GM18861 (cell line): Measurements from ENCODE around the gene QPRT.
"Not testable (repeated sequence)": the region's sequence is repeated elsewhere in the genome, so short reads cannot be mapped to it uniquely, and the experiment has no call there.

Source experiments
- ATAC-seq: cut with Tn5 transposase; IDR thresholded peaks from one replicate; pipeline ENCODE4 v1.9.1; 2021; ENCODE audit not compliant: unreplicated experiment

The QPRT gene

DNA sequence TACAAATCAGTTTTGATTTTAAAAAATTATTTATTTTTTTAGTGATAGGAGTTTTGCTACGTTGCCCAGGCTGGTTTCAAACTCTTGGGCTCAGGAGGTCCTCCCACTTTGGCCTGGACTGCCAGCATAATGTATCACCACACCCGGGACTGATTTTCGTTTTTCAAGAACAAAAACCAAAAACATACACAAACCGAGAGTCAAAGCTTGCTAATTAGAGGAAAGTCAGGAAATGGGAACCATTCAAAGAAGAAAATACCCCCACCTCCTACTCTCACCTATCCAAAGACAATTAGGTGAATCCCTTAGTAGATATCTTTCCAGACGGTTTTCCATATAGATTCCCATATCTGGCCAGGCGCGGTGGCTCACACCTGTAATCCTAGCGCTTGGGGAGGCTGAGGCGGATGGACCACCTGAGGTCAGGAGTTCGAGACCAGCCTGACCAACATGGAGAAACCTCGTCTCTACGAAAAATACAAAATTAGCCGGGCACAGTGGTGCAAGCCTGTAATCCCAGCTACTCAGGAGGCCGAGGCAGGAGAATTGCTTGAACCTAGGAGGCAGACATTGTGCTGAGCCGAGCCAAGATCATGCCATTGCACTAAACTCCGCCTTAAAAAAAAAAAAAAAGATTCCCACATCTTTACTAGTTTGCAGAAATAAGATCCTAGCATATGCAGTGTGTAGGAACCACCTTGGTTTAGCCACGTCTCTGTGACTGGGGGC lies 16.8 kb upstream of the QPRT start:
- ATAC-seq = no peak

DNA sequence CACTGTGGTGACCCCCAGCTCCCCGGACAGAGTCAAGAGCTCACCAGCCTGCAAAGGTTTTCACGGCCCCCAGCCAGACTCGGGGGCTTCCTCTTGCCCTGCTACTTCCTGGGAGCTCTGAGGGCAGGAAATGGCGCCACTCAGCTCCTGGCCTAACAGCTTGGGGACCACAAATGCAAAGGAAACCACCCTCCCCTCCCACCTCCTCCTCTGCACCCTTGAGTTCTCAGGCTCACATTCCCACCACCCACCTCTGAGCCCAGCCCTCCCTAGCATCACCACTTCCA lies 16.3 kb upstream of the QPRT start:
- ATAC-seq = no peak

DNA sequence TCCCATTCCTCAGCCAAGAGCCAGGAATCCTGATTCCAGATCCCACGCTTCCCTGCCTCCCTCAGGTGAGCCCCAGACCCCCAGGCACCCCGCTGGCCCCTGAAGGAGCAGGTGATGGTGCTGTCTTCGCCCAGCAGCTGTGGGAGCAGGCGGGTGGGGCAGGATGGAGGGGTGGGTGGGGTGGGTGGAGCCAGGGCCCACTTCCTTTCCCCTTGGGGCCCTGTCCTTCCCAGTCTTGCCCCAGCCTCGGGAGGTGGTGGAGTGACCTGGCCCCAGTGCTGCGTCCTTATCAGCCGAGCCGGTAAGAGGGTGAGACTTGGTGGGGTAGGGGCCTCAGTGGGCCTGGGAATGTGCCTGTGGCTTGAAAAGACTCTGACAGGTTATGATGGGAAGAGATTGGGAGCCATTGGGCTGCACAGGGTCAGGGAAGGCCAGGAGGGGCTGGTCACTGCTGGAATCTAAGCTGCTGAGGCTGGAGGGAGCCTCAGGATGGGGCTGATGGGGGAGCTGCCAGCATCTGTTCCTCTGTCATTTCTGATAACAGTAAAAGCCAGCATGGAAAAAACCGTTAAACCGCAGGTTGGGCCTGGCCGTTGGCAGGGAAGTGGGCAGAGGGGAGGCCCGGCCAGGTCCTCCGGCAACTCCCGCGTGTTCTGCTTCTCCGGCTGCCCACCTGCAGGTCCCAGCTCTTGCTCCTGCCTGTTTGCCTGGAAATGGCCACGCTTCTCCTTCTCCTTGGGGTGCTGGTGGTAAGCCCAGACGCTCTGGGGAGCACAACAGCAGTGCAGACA lies 15.8 kb upstream of the QPRT start, which contains the start of gene SPN:
Gene SPN, plus strand, starts transcription at position 232 of the 791 bp plus-strand sequence. Its CDS starts 482 bp downstream, at position 714.
- ATAC-seq = no peak

DNA sequence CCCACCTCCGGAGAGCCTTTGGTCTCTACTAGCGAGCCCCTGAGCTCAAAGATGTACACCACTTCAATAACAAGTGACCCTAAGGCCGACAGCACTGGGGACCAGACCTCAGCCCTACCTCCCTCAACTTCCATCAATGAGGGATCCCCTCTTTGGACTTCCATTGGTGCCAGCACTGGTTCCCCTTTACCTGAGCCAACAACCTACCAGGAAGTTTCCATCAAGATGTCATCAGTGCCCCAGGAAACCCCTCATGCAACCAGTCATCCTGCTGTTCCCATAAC lies 15.2 kb upstream of the QPRT start:
- ATAC-seq = no peak

DNA sequence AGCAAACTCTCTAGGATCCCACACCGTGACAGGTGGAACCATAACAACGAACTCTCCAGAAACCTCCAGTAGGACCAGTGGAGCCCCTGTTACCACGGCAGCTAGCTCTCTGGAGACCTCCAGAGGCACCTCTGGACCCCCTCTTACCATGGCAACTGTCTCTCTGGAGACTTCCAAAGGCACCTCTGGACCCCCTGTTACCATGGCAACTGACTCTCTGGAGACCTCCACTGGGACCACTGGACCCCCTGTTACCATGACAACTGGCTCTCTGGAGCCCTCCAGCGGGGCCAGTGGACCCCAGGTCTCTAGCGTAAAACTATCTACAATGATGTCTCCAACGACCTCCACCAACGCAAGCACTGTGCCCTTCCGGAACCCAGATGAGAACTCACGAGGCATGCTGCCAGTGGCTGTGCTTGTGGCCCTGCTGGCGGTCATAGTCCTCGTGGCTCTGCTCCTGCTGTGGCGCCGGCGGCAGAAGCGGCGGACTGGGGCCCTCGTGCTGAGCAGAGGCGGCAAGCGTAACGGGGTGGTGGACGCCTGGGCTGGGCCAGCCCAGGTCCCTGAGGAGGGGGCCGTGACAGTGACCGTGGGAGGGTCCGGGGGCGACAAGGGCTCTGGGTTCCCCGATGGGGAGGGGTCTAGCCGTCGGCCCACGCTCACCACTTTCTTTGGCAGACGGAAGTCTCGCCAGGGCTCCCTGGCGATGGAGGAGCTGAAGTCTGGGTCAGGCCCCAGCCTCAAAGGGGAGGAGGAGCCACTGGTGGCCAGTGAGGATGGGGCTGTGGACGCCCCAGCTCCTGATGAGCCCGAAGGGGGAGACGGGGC lies 14.7 kb upstream of the QPRT start:
- ATAC-seq = no peak

DNA sequence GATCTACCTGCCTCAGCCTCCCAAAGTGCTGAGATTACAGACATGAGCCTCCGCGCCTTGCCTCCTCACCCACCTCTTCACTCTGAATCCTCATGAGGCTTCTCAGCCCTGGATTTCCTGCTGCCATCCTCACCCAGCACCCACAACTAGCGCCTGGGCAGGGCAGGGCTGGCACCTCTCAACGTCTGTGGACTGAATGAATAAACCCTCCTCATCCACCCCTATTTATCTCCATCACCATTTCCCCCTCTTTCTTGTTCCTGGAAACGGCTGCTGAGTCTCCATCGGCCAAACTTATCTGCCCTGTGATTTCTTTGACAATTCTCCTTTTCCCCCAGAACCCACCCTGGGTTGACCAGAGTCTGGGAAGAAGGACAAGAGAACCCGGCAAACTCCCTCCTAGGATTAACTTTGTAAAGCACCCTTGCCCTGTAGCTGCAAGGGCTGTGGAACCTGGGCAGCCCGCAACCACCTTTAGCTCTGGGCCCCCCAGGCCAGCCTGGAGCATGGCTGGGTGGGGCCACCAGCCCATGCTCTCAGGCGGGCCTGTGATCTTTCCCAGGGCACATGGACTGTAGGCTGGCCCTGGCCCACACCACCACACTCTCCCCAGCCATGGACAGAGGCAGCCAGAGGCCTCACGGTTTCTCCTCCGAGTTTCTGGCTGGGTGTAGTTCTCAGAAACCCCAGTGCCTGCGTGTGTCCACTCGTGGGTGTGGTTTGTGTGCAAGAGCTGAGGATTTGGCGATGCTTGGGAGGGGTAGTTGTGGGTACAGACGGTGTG lies 13.5 kb upstream of the QPRT start:
- ATAC-seq = no peak

DNA sequence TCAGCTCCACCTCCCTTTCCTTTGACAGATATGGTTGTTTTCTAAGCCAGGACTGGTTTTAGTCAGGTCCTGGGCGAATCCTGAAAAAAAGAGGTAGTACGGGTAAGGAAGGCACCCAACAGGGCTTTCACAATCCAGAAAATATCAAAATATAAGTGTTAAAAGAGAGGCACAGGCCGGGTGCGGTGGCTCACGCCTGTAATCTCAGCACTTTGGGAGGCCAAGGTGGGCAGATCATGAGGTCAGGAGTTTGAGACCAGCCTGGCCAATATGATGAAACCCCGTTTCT lies 11.7 kb upstream of the QPRT start:
- not testable (repeated sequence) for ATAC-seq

DNA sequence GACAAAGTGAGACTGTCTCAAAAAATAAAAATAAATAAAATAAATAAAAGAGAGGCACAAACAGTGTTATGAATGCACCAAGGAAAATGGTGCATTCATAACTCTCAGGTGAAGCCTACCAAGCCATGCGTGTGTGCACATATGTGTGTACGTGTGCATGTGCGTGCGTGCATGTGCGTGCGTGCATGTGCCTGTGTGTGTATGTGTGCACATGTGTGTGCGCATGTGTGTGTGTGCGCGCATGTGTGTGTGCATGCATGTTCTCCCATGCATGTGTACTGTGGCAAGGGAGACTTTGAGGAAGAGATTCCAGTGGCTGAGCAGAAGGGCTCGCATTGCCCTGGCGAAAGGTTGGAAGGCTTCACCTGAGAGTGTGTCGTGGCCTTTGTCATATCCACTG lies 11.2 kb upstream of the QPRT start:
- ATAC-seq = no peak

DNA sequence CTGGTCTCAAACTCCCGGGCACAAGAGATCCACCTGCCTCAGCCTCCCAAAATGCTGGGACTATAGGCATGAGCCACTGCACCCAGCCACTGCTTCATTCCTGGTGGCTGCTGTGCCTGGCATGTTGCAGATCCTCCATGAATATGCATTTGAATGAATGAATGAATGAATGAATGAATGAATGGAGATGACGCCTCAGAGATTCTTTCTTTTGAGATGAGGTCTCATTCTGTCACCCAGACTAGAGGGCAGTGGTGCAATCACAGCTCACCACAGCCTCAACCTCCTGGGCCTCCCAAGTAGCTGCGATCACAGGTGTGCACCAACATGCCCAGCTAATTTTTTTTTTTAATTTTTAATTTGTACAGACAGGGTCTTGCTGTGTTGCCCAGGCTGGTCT lies 10.7 kb upstream of the QPRT start:
- ATAC-seq = no peak

DNA sequence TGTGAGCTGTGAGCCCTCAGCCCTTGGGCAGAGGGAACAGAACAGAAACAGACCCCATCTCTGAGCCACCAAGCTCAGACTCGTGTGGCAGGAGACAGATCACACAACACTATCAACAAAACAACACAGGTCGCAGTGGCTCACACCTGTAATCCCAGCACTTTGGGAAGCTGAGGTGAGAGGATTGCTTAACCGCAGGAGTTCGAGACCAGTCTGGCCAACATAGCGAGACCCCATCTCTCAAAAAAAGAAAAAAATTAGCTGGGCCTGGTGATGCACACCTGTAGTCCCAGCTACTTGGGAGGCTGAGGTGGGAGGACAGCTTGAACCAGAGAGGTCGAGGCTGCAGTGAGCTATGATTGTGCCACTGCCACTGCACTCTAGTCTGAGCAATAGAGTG lies 5.5 kb upstream of the QPRT start:
- ATAC-seq = no peak

DNA sequence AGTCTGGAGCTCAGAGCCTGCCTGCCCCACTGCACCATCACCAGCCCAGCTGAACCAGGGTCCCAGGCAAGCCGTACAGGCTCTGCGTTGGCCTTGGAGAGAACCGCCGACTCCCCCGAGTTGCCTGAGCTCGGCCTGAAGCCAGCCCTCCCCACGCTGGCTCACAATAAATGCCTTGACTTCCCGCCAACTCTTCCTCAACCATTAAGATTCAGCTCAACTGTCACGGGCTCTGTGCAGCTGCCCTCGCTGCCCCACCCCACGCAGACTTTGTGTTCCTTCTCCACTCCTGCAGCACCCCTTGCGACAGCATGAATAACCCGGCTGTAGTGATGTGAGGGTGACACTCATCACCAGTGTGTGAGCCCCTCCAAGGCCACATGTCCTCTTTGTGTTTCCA lies 4.8 kb upstream of the QPRT start:
- no peak for ATAC-seq

DNA sequence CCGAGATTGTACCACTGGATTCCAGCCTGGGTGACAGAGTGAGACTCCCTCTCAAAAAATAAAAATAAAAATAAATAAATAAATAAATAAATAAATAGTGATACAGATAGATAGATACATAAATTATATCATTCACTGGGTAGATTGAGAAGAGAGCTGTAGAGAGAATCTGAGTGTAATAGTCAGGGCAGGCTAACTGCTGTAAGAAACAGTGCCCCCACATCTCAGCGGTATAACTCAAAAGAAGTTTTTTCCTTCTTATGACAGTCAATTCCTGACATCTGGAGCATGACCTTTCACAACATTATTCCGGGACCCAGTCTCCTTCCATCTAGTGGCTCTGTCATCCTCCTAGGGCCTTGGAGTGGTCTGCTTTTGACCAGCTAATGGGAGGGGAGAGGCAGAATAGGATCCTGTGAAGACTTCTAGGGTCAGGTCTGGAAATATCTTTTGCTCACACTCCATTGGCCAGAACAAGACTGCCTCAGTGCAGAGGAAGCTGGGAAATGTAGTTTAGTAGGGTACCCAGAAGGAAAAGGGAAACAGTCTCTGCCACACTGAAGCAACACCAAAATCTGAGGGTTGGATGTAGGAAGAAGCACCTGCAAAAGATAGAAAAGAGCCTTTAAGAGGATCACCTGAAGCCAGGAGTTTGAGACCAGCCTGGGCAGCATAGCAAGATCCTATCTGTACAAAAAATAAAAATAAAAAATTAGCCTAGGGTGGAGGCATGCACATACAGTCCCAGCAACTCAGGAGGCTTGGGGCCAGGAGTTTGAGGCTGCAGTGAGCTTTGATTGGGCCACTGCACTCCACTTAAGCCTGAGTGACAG lies 3.0 kb upstream of the QPRT start:
- peak; percentile 55 for ATAC-seq

DNA sequence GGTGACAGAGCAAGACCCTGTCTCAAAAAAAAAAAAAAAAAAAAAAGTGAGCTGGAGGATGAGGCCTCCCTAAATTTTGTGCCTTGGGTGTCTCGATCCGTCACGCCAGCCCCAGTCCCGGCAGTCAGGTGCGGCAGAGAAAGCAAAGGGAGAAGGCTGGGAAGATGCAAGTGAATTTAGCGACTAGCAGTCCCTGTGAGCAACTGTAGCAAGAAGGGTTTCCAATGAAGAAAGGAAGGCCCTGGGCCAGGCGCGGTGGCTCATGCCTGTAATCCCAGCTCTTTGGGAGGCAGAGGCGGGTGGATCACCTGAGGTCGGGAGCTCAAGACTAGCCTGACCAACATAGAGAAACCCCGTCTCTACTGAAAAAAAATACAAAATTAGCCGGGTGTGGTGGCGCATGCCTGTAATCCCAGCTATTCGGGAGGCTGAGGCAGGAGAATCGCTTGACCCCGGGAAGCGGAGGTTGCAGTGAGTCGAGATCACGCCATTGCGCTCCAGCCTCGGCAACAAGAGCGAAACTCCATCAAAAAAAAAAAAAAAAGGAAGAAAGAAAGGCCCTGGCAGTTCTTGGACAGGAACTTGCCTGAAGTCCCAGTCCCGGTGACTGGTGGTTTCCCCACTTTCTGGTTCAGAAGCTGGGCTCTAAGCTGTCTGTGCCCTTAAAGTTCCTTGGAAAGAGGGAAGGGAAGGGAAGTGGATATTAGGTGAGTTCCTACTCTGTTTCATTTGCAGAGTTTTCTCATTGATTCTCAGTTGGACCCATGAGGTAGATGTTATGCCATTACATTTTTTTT lies 1.8 kb upstream of the QPRT start:
- no peak for ATAC-seq

DNA sequence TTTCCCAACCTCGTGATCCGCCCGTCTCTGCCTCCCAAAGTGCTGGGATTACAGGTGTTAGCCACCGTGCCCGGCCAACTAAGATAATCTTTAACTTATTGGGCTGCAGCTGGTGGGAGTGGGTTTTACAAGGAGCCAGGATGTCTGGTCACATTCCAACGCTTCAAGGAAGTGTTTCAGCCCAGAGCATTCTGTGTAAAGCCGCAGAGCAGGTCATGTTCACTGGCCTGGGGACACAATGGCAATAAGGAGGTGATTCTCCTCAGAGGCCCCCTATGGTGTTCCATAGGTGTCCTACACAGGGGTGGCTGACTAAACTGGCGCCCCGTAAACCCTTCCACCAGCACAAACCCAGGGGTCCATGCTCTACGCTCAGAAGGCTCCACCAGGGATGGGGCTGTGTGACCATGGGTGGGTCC lies 1.2 kb downstream of the QPRT start:
- ATAC-seq = no peak

DNA sequence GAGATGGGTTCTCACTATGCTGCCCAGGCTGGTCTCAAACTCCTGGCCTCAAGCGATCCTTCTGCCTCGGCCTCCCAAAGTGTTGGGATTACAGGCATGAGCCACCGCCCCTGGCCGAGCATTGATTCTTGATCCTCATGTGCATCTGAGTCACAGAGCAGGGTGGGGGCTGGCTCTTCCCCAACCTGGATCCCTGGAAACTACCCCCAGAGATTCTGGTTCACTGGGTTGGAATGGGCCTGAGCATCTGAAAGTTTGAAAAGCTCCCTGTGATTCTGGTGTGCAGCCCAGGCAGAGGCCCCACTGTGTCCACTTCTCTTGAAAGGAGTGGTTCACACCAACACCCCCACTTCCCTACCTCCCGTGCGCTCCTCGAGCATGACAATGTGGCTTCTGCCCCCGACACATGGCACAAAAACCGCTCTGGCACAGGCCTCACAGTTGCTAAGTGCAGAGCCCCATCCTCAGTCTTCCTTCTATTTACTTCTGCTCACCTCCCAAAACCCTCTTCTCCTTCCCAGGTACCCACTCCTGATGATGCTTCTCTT lies 4.6 kb downstream of the QPRT start:
- ATAC-seq = no peak

DNA sequence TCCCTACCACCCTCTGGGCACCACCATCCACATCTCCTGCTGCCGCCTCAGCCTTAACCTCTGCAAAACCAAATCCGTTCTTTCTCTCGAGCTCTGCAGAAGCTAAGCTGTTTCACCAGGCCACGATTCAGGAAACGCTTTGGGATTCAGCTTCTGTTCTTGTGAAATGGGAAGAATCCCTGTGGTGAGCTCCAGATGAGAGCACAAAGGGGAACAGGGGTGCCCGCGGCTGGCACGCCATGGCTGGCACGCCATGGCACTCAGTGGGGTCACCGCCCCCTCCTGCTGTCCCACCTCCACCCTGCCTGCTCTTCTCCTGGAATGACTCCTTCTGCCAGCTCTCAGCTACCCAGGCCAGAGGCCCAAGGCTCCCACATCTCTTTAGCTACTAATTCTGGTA lies 5.7 kb downstream of the QPRT start:
- ATAC-seq = no peak

DNA sequence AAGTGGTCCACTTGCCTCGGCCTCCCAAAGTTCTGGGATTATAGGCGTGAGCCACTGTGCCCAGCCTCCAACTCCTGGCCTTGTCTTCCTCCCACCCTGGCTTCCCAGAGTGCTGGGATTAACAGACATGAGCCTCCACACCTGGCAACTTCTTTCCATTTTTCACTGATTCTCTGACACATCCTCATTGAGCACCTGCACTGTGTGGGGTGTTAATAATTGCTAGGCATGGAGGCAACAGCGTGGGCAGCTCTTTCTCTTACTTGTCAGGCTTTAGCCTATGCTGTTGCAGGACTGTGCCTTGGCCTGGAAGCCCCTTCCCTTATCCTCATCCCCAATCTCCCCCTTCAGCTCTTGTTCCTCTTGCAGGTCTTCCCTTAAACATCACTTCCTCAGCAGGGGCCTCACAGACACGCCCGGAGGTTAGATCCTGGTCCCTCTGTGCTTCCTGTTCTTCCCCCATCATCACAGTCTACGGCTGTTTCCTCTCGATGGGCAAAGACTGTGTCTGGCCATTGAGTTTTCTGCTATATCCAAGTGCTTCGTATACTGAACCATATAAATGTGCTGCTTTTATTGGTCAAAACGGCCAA lies 7.9 kb downstream of the QPRT start:
- ATAC-seq = no peak

DNA sequence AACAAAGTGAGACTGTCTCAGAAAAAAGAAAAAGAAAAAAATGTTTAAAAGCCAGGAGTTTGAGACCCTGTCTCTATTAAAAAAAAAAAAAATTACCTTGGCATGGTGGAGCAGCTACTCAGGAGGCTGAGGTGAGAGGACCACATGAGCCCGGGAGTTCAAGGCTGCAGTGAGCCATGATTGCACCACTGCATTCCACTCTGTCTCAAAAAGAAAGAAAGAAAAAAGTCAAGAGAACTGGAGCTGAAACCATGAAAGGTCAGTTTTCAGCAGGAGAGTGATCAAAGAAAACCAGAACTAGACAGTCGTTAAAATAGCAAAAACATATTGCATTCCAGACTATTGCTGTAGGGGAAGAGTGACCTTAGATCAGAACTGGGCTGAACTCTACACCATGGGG lies 8.8 kb downstream of the QPRT start:
- ATAC-seq = no peak

DNA sequence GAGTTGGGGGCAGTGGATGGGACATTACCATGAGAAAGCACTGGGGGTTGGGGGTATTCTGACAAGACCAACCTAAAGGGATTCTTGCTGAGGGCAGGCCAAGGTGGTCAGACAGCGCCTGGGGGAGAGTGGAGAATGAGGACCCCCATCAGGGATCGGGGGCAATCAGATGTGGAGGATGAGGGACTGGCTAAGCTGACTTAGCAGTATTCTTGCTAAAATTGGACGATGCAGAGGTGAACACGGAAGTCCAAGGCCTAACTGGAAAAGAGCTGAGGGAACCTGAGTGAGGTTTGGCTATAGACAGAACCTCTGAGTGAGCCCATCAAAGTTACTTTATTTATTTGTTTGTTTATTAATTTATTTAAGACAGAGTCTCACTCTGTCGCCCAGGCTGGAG lies 9.2 kb downstream of the QPRT start:
- no peak for ATAC-seq
